Dermis blood vessel endothelial cell (primary cell): Measurements from ENCODE around the gene HAO2. TPM values are rescaled to one million over a fixed set of nuclear protein-coding genes. Genes with fewer than 3 reads are reported as not detected.
"Not testable (repeated sequence)": the region's sequence is repeated elsewhere in the genome, so short reads cannot be mapped to it uniquely, and the experiment has no call there.

Source experiments
- DNase-seq: peaks from one replicate; pipeline ENCODE4 v3.0.0; 2010
- total RNA-seq: library from RNA; depleted of rRNA; stranded (reverse); fragments of >200 nt; gene quantifications from 2 replicates; pipeline ENCODE4 v1.2.3, GENCODE V29; 2014

Gene HAO2
- total RNA-seq, 1 donor from 2014 or later: not detected

- no peak for DNase-seq
These were observed 20.7 kb upstream of the HAO2 start for GRCh38 chr1:119347858-119348257.

GRCh38 chr1:119348941-119349340, 19.6 kb upstream of the HAO2 start:
- no peak for DNase-seq

GRCh38 chr1:119350866-119351265, 17.7 kb upstream of the HAO2 start:
- not testable (repeated sequence) for DNase-seq

- no peak for DNase-seq
These were observed 16.6 kb upstream of the HAO2 start for GRCh38 chr1:119351997-119352396.

- no peak for DNase-seq
These were observed 14.7 kb upstream of the HAO2 start for GRCh38 chr1:119353836-119354235.

- DNase-seq: no peak
These were observed 9.9 kb upstream of the HAO2 start for GRCh38 chr1:119358636-119359035.

- no peak for DNase-seq
These were observed 8.9 kb upstream of the HAO2 start for GRCh38 chr1:119359730-119360129.

GRCh38 chr1:119361205-119361604, 7.4 kb upstream of the HAO2 start:
- DNase-seq: no peak

- no peak for DNase-seq
These were observed 6.8 kb upstream of the HAO2 start for GRCh38 chr1:119361620-119362344.

GRCh38 chr1:119363162-119363561, 5.4 kb upstream of the HAO2 start:
- no peak for DNase-seq

- no peak for DNase-seq
These were observed 3.9 kb upstream of the HAO2 start for GRCh38 chr1:119364640-119365039.

- DNase-seq: no peak
These were observed 2.2 kb upstream of the HAO2 start for GRCh38 chr1:119366424-119366823.

- peak; percentile 55 for DNase-seq
These were observed 1.0 kb upstream of the HAO2 start for GRCh38 chr1:119367432-119368124.

GRCh38 chr1:119370748-119371147, 2.2 kb downstream of the HAO2 start:
- no peak for DNase-seq

- no peak for DNase-seq
These were observed 3.2 kb downstream of the HAO2 start for GRCh38 chr1:119371815-119372214.

GRCh38 chr1:119372503-119373086, 4.0 kb downstream of the HAO2 start:
- peak; percentile 17 for DNase-seq

GRCh38 chr1:119373465-119373864, 4.9 kb downstream of the HAO2 start:
- DNase-seq: no peak

- no peak for DNase-seq
These were observed 5.8 kb downstream of the HAO2 start for GRCh38 chr1:119374208-119374874.

- no peak for DNase-seq
These were observed 6.8 kb downstream of the HAO2 start for GRCh38 chr1:119375366-119375765.

- no peak for DNase-seq
These were observed 8.0 kb downstream of the HAO2 start for GRCh38 chr1:119376594-119376993.

GRCh38 chr1:119377594-119377993, 9.0 kb downstream of the HAO2 start:
- DNase-seq: not testable (repeated sequence)

- DNase-seq: no peak
These were observed 10.5 kb downstream of the HAO2 start for GRCh38 chr1:119379117-119379516.

GRCh38 chr1:119380304-119380703, 11.7 kb downstream of the HAO2 start:
- no peak for DNase-seq
